TTC549 (cell line): ENCODE results near the gene GPS1.

Experiments
- FAIRE-seq: peaks from 2 replicates; lab custom pipeline; 2012; peaks lifted over from hg19 to GRCh38; lab: Jason Lieb, UNC

The GPS1 gene

GRCh38 chr17:82080048-82080788 lies 28.5 kb downstream of the GPS1 start:
- FAIRE-seq: no peak

GRCh38 chr17:82080789-82081464 lies 29.2 kb downstream of the GPS1 start:
- FAIRE-seq: no peak

GRCh38 chr17:82081546-82081945 lies 29.8 kb downstream of the GPS1 start:
- no peak for FAIRE-seq

- FAIRE-seq: no peak
Measured at GRCh38 chr17:82081966-82082365, 30.3 kb downstream of the GPS1 start.

- no peak for FAIRE-seq
Measured at GRCh38 chr17:82082456-82082855, 30.8 kb downstream of the GPS1 start.

GRCh38 chr17:82083009-82083408 lies 31.3 kb downstream of the GPS1 start:
- FAIRE-seq: no peak

GRCh38 chr17:82083533-82084359 lies 32.0 kb downstream of the GPS1 start:
- FAIRE-seq: no peak

GRCh38 chr17:82084373-82085030 lies 32.8 kb downstream of the GPS1 start:
- FAIRE-seq: no peak

- no peak for FAIRE-seq
Measured at GRCh38 chr17:82085031-82085861, 33.5 kb downstream of the GPS1 start.

GRCh38 chr17:82085931-82086764 lies 34.5 kb downstream of the GPS1 start:
- no peak for FAIRE-seq

GRCh38 chr17:82086941-82087906 lies 35.5 kb downstream of the GPS1 start:
- no peak for FAIRE-seq

- no peak for FAIRE-seq
Measured at GRCh38 chr17:82087961-82088837, 36.5 kb downstream of the GPS1 start.

- FAIRE-seq: no peak
Measured at GRCh38 chr17:82088838-82089722, 37.4 kb downstream of the GPS1 start.

GRCh38 chr17:82089723-82090548 lies 38.2 kb downstream of the GPS1 start:
- no peak for FAIRE-seq

- no peak for FAIRE-seq
Measured at GRCh38 chr17:82090549-82091263, 39.0 kb downstream of the GPS1 start.
